ENCODE data around the gene STK11IP. TPM values are rescaled to one million over a fixed set of nuclear protein-coding genes. Genes with fewer than 3 reads are reported as not detected.

STK11IP gene
- total and polyA plus RNA-seq, 2 of the 13 experiments (the other 11 are each of a cell fraction or from before 2014, with no cell fraction given), result 12.8 to 24.0 TPM

DNA sequence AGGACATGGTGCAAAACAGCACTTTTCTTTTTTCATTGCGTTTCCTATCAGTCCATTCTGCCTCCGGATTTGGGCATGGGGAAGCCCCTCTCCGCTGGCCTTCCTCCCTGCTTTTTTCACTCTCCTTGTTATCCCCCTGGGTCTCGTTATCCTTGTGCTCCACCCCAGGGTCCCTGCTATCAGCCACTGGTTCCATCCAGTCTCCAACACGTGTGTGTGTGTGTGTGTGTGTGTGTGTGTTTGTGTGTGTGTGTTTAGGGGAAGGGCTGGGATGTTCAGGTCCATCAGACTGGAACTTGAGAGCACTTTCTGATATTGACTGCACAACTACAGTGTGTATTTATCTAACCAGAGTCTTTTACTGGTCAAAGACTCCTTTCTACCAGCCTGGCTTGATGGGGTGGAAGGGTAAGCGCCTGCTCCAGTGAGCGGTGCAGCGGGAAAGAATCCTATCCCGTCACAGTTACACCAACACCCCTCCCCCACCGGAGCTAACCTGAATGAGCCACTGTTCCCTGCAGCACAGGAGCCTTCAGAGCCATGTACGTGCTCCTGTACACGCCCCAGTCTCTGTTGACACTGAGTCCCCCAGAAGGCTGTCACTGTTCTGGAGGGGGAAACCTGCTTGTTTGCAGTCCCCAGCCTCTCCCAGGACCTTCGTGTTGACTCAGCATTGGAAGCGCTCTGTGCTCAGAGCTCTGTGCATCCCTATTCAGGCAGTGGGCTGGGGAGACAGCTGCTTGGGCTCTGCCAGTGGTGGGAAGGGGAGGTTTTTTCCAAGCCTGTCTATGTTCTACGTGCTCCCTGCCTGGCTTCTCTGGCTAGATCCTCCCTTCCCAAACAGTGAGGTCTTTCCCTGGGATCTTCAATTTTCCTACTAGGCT, 20.9 kb upstream of the STK11IP start (continued):
- peak; percentile 94 for TF ChIP-seq GZF1 (CRISPR knock-in tag; IDR thresholded peaks at IDR 0.05)
- TF ChIP-seq, protein P1, sequence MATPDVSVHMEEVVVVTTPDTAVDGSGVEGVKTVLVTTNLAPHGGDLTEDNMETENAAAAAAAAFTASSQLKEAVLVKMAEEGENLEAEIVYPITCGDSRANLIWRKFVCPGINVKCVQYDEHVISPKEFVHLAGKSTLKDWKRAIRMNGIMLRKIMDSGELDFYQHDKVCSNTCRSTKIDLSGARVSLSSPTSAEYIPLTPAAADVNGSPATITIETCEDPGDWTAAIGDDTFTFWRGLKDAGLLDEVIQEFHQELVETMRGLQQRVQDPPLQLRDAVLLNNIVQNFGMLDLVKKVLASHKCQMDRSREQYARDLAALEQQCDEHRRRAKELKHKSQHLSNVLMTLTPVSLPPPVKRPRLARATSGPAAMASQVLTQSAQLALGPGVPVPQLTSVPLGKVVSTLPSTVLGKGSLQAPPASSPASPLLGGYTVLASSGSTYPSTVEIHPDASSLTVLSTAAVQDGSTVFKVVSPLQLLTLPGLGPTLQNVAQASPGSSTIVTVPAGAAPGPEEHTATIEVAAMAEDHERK (CRISPR knock-in tag; IDR thresholded peaks at IDR 0.05; ENCODE audit: low read depth), result 0 out of 2 replicates have a peak, but pooled peaks have one; percentile 47
- TF ChIP-seq, protein P2, sequence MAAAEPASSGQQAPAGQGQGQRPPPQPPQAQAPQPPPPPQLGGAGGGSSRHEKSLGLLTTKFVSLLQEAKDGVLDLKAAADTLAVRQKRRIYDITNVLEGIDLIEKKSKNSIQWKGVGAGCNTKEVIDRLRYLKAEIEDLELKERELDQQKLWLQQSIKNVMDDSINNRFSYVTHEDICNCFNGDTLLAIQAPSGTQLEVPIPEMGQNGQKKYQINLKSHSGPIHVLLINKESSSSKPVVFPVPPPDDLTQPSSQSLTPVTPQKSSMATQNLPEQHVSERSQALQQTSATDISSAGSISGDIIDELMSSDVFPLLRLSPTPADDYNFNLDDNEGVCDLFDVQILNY (CRISPR knock-in tag; conservative IDR thresholded peaks at IDR 0.05), result no peak
- peak; percentile 86; the same call in 1 of the 2 replicates for TF ChIP-seq AHR (CRISPR knock-in tag; IDR thresholded peaks at IDR 0.05)
- peak; percentile 89; the same call in 1 of the 2 replicates for TF ChIP-seq ZNF33A (CRISPR knock-in tag; IDR thresholded peaks at IDR 0.05; ENCODE audit: borderline replicate concordance)
- peak; percentile 72 for TF ChIP-seq TEAD3 (CRISPR knock-in tag; optimal IDR thresholded peaks at IDR 0.05; ENCODE audit: borderline replicate concordance)
- TF ChIP-seq, protein P3, sequence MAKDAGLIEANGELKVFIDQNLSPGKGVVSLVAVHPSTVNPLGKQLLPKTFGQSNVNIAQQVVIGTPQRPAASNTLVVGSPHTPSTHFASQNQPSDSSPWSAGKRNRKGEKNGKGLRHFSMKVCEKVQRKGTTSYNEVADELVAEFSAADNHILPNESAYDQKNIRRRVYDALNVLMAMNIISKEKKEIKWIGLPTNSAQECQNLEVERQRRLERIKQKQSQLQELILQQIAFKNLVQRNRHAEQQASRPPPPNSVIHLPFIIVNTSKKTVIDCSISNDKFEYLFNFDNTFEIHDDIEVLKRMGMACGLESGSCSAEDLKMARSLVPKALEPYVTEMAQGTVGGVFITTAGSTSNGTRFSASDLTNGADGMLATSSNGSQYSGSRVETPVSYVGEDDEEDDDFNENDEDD (CRISPR knock-in tag; IDR thresholded peaks at IDR 0.05; ENCODE audit: borderline replicate concordance), result peak; percentile 84
- TF ChIP-seq ZNF562 (CRISPR knock-in tag; IDR thresholded peaks at IDR 0.05; ENCODE audit: borderline replicate concordance), result no peak
- peak; percentile 50; the same call in 1 of the 2 replicates for TF ChIP-seq SIN3A (IDR thresholded peaks at IDR 0.05; ENCODE audit: borderline replicate concordance, low read depth, low read length)
- TF ChIP-seq MTA1 (CRISPR knock-in tag; IDR thresholded peaks at IDR 0.05; ENCODE audit: borderline replicate concordance), result peak; percentile 99
- no peak for TF ChIP-seq RBM22 (optimal IDR thresholded peaks at IDR 0.05; ENCODE audit: low read length)
- TF ChIP-seq, protein P4, sequence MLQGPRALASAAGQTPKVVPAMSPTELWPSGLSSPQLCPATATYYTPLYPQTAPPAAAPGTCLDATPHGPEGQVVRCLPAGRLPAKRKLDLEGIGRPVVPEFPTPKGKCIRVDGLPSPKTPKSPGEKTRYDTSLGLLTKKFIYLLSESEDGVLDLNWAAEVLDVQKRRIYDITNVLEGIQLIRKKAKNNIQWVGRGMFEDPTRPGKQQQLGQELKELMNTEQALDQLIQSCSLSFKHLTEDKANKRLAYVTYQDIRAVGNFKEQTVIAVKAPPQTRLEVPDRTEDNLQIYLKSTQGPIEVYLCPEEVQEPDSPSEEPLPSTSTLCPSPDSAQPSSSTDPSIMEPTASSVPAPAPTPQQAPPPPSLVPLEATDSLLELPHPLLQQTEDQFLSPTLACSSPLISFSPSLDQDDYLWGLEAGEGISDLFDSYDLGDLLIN (CRISPR knock-in tag; IDR thresholded peaks at IDR 0.05; ENCODE audit: borderline replicate concordance), result peak; percentile 27; the same call in 1 of the 2 replicates
- no peak for TF ChIP-seq ZNF180 (CRISPR knock-in tag; IDR thresholded peaks at IDR 0.05; ENCODE audit: borderline replicate concordance, low read depth)
- peak; percentile 28; the same call in 1 of the 2 replicates for TF ChIP-seq SMC3 (IDR thresholded peaks at IDR 0.05; ENCODE audit: low read length)
- peak; percentile 96 for TF ChIP-seq SAP130 (CRISPR knock-in tag; IDR thresholded peaks at IDR 0.05; ENCODE audit: low read depth)
- TF ChIP-seq, protein P5, sequence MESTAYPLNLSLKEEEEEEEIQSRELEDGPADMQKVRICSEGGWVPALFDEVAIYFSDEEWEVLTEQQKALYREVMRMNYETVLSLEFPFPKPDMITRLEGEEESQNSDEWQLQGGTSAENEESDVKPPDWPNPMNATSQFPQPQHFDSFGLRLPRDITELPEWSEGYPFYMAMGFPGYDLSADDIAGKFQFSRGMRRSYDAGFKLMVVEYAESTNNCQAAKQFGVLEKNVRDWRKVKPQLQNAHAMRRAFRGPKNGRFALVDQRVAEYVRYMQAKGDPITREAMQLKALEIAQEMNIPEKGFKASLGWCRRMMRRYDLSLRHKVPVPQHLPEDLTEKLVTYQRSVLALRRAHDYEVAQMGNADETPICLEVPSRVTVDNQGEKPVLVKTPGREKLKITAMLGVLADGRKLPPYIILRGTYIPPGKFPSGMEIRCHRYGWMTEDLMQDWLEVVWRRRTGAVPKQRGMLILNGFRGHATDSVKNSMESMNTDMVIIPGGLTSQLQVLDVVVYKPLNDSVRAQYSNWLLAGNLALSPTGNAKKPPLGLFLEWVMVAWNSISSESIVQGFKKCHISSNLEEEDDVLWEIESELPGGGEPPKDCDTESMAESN (CRISPR knock-in tag; conservative IDR thresholded peaks at IDR 0.05), result peak; percentile 70
- TF ChIP-seq ZNF788 (CRISPR knock-in tag; IDR thresholded peaks at IDR 0.05; ENCODE audit: borderline replicate concordance), result peak; percentile 96; the same call in 1 of the 2 replicates
- TF ChIP-seq AGO1 (IDR thresholded peaks at IDR 0.05; ENCODE audit: low read depth, low read length, poor library complexity, severe bottlenecking), result no peak
- no peak for TF ChIP-seq NKX3-1 (CRISPR knock-in tag; IDR thresholded peaks at IDR 0.05)
- TF ChIP-seq ZSCAN21 (CRISPR knock-in tag; IDR thresholded peaks at IDR 0.05; ENCODE audit: borderline replicate concordance), result peak; percentile 91
- no peak for TF ChIP-seq ZNF660 (CRISPR knock-in tag; IDR thresholded peaks at IDR 0.05; ENCODE audit: borderline replicate concordance, low read depth)
- no peak for TF ChIP-seq MBD4 (IDR thresholded peaks at IDR 0.05; ENCODE audit: borderline replicate concordance, low read length)

Measured in HepG2 (cell line).